Peyer's patch (tissue), 4 donors: ENCODE results near the gene KIF21A. TPM values are rescaled to one million over a fixed set of nuclear protein-coding genes. Genes with fewer than 3 reads are reported as not detected.

ENCODE experiments used
- DNase-seq, 3 donors: peaks; one replicate each; pipeline ENCODE4 v3.0.0-alpha.2; 2017 to 2019
- H3K27ac ChIP-seq, 4 donors: fragments of 200-600 bp; sonication (generic); one replicate each; pipeline ENCODE4 v1.5.1; 2016 to 2019
- H3K27me3 ChIP-seq, 2 donors: fragments of 200-600 bp; sonication (generic); one replicate each; pipeline ENCODE4 v1.5.1; 2019
- H3K36me3 ChIP-seq, 3 donors: fragments of 200-600 bp; sonication (generic); one replicate each; pipeline ENCODE4 v1.5.1; 2016 to 2019
- H3K4me1 ChIP-seq, 4 donors: fragments of 200-600 bp; sonication (generic); one replicate each; pipeline ENCODE4 v1.5.1; 2016 to 2019
- H3K4me3 ChIP-seq, 4 donors: fragments of 200-600 bp; sonication (generic); 1 replicate in 3 of 4; 2 replicates in 1 of 4; pipeline ENCODE4 v1.5.1; 2016 to 2019; ENCODE audit warnings: mild to moderate bottlenecking in 1 of 4
- H3K9me3 ChIP-seq, 4 donors: fragments of 200-600 bp; sonication (generic); one replicate each; pipeline ENCODE4 v1.5.1; 2016 to 2019; ENCODE audit warnings: mild to moderate bottlenecking in 1 of 4
- CTCF ChIP-seq, 6 experiments: fragments of 450-650 bp in 4 of 6; fragments of 200-600 bp in 2 of 6; sonication (generic) in 1 of 6; IDR thresholded peaks; one replicate each; pipeline ENCODE4 v1.5.1; 2017 to 2019; ENCODE audit warnings: antibody characterized with exemption in 6 of 6, mild to moderate bottlenecking in 3 of 6, moderate library complexity in 1 of 6
- POLR2A ChIP-seq, 2 donors: fragments of 450-650 bp; IDR thresholded peaks; one replicate each; pipeline ENCODE4 v1.5.1; 2017; ENCODE audit warnings: antibody characterized with exemption in 2 of 2, mild to moderate bottlenecking in 2 of 2, moderate library complexity in 2 of 2
- total RNA-seq, 4 donors: library from RNA; depleted of rRNA; stranded (reverse); fragments of >200 nt; gene quantifications; one replicate each; pipeline ENCODE4 v1.1.0, GENCODE V29; 2016

The KIF21A gene
- total RNA-seq, 4 donors from 2014 or later = 14.7 to 41.3 (median 27.0) TPM

DNA sequence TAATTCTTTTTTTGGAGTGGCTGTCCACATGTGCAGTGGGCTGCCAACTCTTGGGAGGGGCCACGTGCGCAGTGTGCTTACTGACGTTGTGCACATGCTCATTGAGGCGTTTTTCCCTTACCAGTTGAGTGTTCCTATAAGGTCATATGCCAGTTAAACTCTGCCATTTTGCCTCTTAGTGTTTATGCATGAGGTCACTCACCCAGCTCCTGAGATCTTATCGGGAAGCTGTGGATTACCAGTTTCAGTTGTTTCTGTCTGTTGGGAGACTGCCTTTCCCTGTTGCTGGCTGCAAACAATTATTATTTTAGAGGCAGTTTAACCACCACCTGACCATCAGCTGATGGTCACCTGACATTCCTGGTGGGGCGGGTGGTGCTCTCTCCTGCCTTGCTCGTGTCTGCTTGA, 16.1 kb upstream of the KIF21A start:
- H3K4me3 ChIP-seq = no peak overlapping the region

DNA sequence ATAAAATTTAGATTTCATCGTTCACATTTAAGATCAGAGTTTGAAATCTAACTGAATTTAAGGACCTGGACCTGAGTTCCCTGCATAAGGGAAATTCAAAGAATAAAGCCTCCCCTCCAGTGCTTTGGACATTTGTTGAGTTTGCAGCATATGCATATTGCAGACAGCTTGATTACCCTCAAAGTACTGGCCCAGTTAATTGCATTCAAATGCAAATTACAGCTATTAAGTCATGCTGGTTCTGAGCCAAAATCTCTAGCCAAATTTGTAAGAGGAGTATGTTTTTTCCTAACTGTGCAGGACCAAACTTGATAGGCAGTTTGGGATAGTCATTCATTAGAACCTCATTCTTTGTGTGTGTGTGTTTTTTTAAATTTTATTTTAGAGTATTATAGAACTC, 9.1 kb upstream of the KIF21A start:
- no peak overlapping the region for H3K27ac ChIP-seq
- H3K36me3 ChIP-seq = no peaks in the 10 kb centered on the region
- no peaks in the 10 kb centered on the region for H3K27me3 ChIP-seq
- no peak overlapping the region for H3K4me3 ChIP-seq
- DNase-seq = no peak
- no peaks in the 10 kb centered on the region for H3K9me3 ChIP-seq
- no peaks in the 10 kb centered on the region for H3K4me1 ChIP-seq
- TF ChIP-seq CTCF (IDR thresholded peaks at IDR 0.05) (no peak), POLR2A (IDR thresholded peaks at IDR 0.05) (no peak)

More for the DNA sequence above, 16.1 kb upstream of the KIF21A start:
- no peak for DNase-seq
- no peaks in the 10 kb centered on the region for H3K9me3 ChIP-seq
- H3K4me1 ChIP-seq = no peaks in the 10 kb centered on the region
- no peaks in the 10 kb centered on the region for H3K27me3 ChIP-seq
- no peak overlapping the region for H3K27ac ChIP-seq
- TF ChIP-seq POLR2A (IDR thresholded peaks at IDR 0.05) = no peak
- no peak for TF ChIP-seq CTCF (IDR thresholded peaks at IDR 0.05)
- H3K36me3 ChIP-seq = no peaks in the 10 kb centered on the region

DNA sequence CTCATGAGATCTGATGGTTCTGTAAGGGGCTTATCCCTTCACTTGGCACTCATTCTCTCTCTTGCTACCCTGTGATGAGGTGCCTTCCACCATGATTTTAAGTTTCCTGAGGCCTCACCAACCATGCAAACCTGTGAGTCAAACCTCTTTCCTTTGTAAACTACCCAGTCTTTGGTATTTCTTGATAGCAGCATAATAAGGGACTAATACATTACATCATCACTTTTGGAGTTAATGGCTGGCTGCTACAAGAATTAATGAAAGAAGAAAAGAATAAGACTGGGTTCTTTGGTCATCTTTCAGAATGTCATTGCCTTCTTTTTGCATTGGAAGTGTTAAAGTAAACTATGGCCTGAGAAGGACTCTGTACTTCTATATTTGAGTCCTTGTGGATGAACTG, 5.1 kb upstream of the KIF21A start:
- Histone ChIP-seq H3K4me1 (peaks cover 0 to 6% (median 1%) of the 10 kb centered on the region in 4 donors), H3K27ac (no peak overlapping the region), H3K4me3 (no peak overlapping the region), H3K27me3 (no peaks in the 10 kb centered on the region), H3K36me3 (no peaks in the 10 kb centered on the region), H3K9me3 (no peaks in the 10 kb centered on the region)
- TF ChIP-seq POLR2A (IDR thresholded peaks at IDR 0.05) = no peak
- TF ChIP-seq CTCF (IDR thresholded peaks at IDR 0.05) = no peak
- no peak for DNase-seq

- no peak for DNase-seq
Observed at GRCh38 chr12:39443929-39444209, 949 bp upstream of the KIF21A start.

GRCh38 chr12:39442831-39443080, 164 bp downstream of the KIF21A start:
- no peak for DNase-seq
- peaks cover 0 to 7% (median 3%) of the 10 kb centered on the region in 4 donors for H3K4me1 ChIP-seq
- H3K9me3 ChIP-seq = no peaks in the 10 kb centered on the region
- peak overlapping the region; percentile 77 to 87 (median 85) for H3K4me3 ChIP-seq
- no peaks in the 10 kb centered on the region for H3K36me3 ChIP-seq
- H3K27ac ChIP-seq = peak overlapping the region; percentile 82 to 91 (median 82)
- H3K27me3 ChIP-seq = no peaks in the 10 kb centered on the region
- TF ChIP-seq POLR2A (IDR thresholded peaks at IDR 0.05) (peak; percentile 90 to 91), CTCF (IDR thresholded peaks at IDR 0.05) (no peak)

More at GRCh38 chr12:39443929-39444209, 949 bp upstream of the KIF21A start:
- H3K4me3 ChIP-seq = peak overlapping the region; percentile 77 to 87 (median 85)
- peak overlapping the region in 3 of 4 donors; percentile 82 to 91 (median 82) for H3K27ac ChIP-seq
- TF ChIP-seq POLR2A (IDR thresholded peaks at IDR 0.05) (no peak), CTCF (IDR thresholded peaks at IDR 0.05) (no peak)
- H3K9me3 ChIP-seq = no peaks in the 10 kb centered on the region
- H3K36me3 ChIP-seq = no peaks in the 10 kb centered on the region
- H3K27me3 ChIP-seq = no peaks in the 10 kb centered on the region
- H3K4me1 ChIP-seq = peaks cover 0 to 7% (median 3%) of the 10 kb centered on the region in 4 donors
